WTC11 (cell line): ENCODE data around the gene PARK7. TPM values are rescaled to one million over a fixed set of nuclear protein-coding genes. Genes with fewer than 3 reads are reported as not detected.
A peak's percentile ranks its signal among the peaks of the same experiment; 100 is the strongest.

Experiments used
- ATAC-seq: fragments of 200-7000 bp; cut with Tn5 transposase; 2 replicates; pipeline ENCODE4 v1.10.0; 2021; ENCODE audit warnings: mild to moderate bottlenecking, moderate library complexity
- CTCF ChIA-PET: fragments of 300-600 bp; sonication (Branson Sonifier 250); formaldehyde crosslinking; loops from one replicate; lab custom pipeline; 2021; ENCODE audit warnings: antibody characterized with exemption; lab: Charles Lee
- POLR2A ChIA-PET: fragments of 350-600 bp; sonication (Branson Sonifier 250); formaldehyde crosslinking; loops from one replicate; lab custom pipeline; 2021; ENCODE audit warnings: antibody characterized with exemption; lab: Charles Lee
- DNase-seq: peaks from one replicate; pipeline ENCODE4 v3.0.0; 2021; ENCODE audit warnings: low spot score
- H3K27ac Mint-ChIP-seq: 2 replicates; pipeline ENCODE4 v1.8.0; 2021; ENCODE audit warnings: mixed read lengths
- H3K27me3 Mint-ChIP-seq: 2 replicates; pipeline ENCODE4 v1.8.0; 2021; ENCODE audit warnings: low read depth, mild to moderate bottlenecking, moderate library complexity, mixed read lengths
- H3K36me3 Mint-ChIP-seq: 2 replicates; pipeline ENCODE4 v1.8.0; 2021; ENCODE audit warnings: mixed read lengths
- H3K4me1 Mint-ChIP-seq: 2 replicates; pipeline ENCODE4 v1.8.0; 2022; ENCODE audit warnings: mixed read lengths
- H3K4me3 Mint-ChIP-seq: 2 replicates; pipeline ENCODE4 v1.8.0; 2021; ENCODE audit warnings: mild to moderate bottlenecking, moderate library complexity, mixed read lengths
- H3K9me3 Mint-ChIP-seq: 2 replicates; pipeline ENCODE4 v1.8.0; 2021; ENCODE audit warnings: mixed read lengths
- ELF4 ChIP-seq: sonication (generic); formaldehyde crosslinking; IDR thresholded peaks from 2 replicates; pipeline ENCODE4 v1.8.1; 2022; ENCODE audit warnings: low read depth, mild to moderate bottlenecking, moderate library complexity, missing genetic modification reagents
- FOXP1 ChIP-seq: sonication (generic); formaldehyde crosslinking; IDR thresholded peaks from 2 replicates; pipeline ENCODE4 v1.8.0; 2022; ENCODE audit warnings: missing genetic modification reagents, mild to moderate bottlenecking, moderate library complexity, borderline replicate concordance
- GTF2I ChIP-seq: fragments of 250-450 bp; sonication (Bioruptor Pico); conservative IDR thresholded peaks from 2 replicates; pipeline ENCODE4 v1.4.0; 2021; ENCODE audit warnings: mild to moderate bottlenecking
- JUN ChIP-seq: sonication (generic); formaldehyde crosslinking; IDR thresholded peaks from 2 replicates; pipeline ENCODE4 v1.8.0; 2023; ENCODE audit warnings: mild to moderate bottlenecking, missing genetic modification reagents
- NFATC4 ChIP-seq: fragments of 250-450 bp; sonication (Bioruptor Pico); IDR thresholded peaks from 2 replicates; pipeline ENCODE4 v1.9.0; 2021; ENCODE audit warnings: mild to moderate bottlenecking
- RORB ChIP-seq: fragments of 250-450 bp; sonication (Bioruptor Pico); IDR thresholded peaks from 2 replicates; pipeline ENCODE4 v1.9.0; 2021; ENCODE audit warnings: mild to moderate bottlenecking
- TEAD1 ChIP-seq: sonication (generic); formaldehyde crosslinking; IDR thresholded peaks from 2 replicates; pipeline ENCODE4 v1.8.0; 2022; ENCODE audit warnings: mild to moderate bottlenecking, missing genetic modification reagents
- ZNF232 ChIP-seq: sonication (generic); formaldehyde crosslinking; IDR thresholded peaks from 2 replicates; pipeline ENCODE4 v1.8.0; 2022; ENCODE audit warnings: mild to moderate bottlenecking, missing genetic modification reagents
- ZNF423 ChIP-seq: fragments of 250-450 bp; sonication (Bioruptor Pico); IDR thresholded peaks from 2 replicates; pipeline ENCODE4 v2.1.2; 2022; ENCODE audit warnings: mild to moderate bottlenecking, moderate library complexity
- total RNA-seq: library from RNA; stranded (reverse); gene quantifications from 3 replicates; pipeline ENCODE4 v1.2.3, GENCODE V29; 2021
- TF ChIP-seq, protein P1 (sequence below): fragments of 250-450 bp; sonication (Bioruptor Pico); IDR thresholded peaks from 2 replicates; pipeline ENCODE4 v2.1.2; 2022; ENCODE audit warnings: mild to moderate bottlenecking, moderate library complexity
- TF ChIP-seq, protein P2 (sequence below): fragments of 250-450 bp; sonication (Bioruptor Pico); IDR thresholded peaks from 2 replicates; pipeline ENCODE4 v1.9.0; 2021; ENCODE audit warnings: mild to moderate bottlenecking
- TF ChIP-seq, protein P3 (sequence below): sonication (generic); formaldehyde crosslinking; IDR thresholded peaks from 2 replicates; pipeline ENCODE4 v1.8.1; 2023; ENCODE audit warnings: mild to moderate bottlenecking, missing genetic modification reagents
- TF ChIP-seq, protein P4 (sequence below): sonication (generic); formaldehyde crosslinking; IDR thresholded peaks from 2 replicates; pipeline ENCODE4 v1.8.1; 2022; ENCODE audit warnings: low read depth, missing genetic modification reagents, borderline replicate concordance
- TF ChIP-seq, protein P5 (sequence below): fragments of 200-600 bp; IDR thresholded peaks from 2 replicates; pipeline ENCODE4 v1.8.0; 2022; ENCODE audit warnings: antibody characterized with exemption
- TF ChIP-seq, protein P6 (sequence below): sonication (generic); formaldehyde crosslinking; IDR thresholded peaks from 2 replicates; pipeline ENCODE4 v1.8.0; 2023; ENCODE audit warnings: missing genetic modification reagents, mild to moderate bottlenecking, borderline replicate concordance

Gene PARK7
- total RNA-seq, 1 experiment from 2014 or later, result 337 TPM

DNA sequence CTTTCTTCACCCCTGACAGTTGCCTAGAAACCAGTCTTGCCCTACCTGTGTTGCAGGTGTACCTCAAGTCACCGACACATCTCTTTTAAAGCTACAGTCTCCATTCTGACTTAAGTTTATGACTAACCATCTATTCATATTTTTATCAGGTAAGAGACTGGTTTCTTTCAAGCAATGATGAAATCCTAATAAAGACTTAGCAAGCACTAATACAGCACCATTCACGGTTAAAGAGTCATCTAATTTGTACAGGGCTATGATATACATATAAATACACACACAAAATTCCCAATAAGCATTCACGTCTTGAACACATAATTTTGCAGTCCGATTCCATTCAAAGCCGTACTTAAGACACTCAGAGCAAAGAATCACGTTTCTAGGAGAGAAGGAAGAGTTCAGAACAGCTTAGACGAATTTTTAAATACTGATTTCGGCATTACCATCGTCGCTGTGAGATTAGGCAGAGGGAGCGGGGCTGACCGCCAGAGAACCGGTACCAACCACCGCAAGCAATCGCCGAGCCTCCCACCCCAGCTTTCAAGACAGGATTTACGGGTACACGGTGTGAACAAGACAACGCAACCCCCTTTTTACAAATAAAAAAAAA, 63.7 kb downstream of the PARK7 start (continued):
- TF ChIP-seq, protein P1, sequence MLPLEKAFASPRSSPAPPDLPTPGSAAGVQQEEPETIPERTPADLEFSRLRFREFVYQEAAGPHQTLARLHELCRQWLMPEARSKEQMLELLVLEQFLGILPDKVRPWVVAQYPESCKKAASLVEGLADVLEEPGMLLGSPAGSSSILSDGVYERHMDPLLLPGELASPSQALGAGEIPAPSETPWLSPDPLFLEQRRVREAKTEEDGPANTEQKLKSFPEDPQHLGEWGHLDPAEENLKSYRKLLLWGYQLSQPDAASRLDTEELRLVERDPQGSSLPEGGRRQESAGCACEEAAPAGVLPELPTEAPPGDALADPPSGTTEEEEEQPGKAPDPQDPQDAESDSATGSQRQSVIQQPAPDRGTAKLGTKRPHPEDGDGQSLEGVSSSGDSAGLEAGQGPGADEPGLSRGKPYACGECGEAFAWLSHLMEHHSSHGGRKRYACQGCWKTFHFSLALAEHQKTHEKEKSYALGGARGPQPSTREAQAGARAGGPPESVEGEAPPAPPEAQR (CRISPR knock-in tag), result no peak
- no peak for TF ChIP-seq ZNF232 (CRISPR knock-in tag)
- TF ChIP-seq TEAD1 (CRISPR knock-in tag), result no peak
- TF ChIP-seq, protein P2, sequence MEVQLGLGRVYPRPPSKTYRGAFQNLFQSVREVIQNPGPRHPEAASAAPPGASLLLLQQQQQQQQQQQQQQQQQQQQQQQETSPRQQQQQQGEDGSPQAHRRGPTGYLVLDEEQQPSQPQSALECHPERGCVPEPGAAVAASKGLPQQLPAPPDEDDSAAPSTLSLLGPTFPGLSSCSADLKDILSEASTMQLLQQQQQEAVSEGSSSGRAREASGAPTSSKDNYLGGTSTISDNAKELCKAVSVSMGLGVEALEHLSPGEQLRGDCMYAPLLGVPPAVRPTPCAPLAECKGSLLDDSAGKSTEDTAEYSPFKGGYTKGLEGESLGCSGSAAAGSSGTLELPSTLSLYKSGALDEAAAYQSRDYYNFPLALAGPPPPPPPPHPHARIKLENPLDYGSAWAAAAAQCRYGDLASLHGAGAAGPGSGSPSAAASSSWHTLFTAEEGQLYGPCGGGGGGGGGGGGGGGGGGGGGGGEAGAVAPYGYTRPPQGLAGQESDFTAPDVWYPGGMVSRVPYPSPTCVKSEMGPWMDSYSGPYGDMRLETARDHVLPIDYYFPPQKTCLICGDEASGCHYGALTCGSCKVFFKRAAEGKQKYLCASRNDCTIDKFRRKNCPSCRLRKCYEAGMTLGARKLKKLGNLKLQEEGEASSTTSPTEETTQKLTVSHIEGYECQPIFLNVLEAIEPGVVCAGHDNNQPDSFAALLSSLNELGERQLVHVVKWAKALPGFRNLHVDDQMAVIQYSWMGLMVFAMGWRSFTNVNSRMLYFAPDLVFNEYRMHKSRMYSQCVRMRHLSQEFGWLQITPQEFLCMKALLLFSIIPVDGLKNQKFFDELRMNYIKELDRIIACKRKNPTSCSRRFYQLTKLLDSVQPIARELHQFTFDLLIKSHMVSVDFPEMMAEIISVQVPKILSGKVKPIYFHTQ (CRISPR knock-in tag), result no peak
- TF ChIP-seq, protein P3, sequence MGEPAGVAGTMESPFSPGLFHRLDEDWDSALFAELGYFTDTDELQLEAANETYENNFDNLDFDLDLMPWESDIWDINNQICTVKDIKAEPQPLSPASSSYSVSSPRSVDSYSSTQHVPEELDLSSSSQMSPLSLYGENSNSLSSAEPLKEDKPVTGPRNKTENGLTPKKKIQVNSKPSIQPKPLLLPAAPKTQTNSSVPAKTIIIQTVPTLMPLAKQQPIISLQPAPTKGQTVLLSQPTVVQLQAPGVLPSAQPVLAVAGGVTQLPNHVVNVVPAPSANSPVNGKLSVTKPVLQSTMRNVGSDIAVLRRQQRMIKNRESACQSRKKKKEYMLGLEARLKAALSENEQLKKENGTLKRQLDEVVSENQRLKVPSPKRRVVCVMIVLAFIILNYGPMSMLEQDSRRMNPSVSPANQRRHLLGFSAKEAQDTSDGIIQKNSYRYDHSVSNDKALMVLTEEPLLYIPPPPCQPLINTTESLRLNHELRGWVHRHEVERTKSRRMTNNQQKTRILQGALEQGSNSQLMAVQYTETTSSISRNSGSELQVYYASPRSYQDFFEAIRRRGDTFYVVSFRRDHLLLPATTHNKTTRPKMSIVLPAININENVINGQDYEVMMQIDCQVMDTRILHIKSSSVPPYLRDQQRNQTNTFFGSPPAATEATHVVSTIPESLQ (CRISPR knock-in tag), result no peak
- TF ChIP-seq, protein P4, sequence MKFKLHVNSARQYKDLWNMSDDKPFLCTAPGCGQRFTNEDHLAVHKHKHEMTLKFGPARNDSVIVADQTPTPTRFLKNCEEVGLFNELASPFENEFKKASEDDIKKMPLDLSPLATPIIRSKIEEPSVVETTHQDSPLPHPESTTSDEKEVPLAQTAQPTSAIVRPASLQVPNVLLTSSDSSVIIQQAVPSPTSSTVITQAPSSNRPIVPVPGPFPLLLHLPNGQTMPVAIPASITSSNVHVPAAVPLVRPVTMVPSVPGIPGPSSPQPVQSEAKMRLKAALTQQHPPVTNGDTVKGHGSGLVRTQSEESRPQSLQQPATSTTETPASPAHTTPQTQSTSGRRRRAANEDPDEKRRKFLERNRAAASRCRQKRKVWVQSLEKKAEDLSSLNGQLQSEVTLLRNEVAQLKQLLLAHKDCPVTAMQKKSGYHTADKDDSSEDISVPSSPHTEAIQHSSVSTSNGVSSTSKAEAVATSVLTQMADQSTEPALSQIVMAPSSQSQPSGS (CRISPR knock-in tag), result no peak
- no peak for TF ChIP-seq ELF4
- TF ChIP-seq FOXP1 (CRISPR knock-in tag), result no peak
- no peak for TF ChIP-seq ZNF423 (CRISPR knock-in tag)

DNA sequence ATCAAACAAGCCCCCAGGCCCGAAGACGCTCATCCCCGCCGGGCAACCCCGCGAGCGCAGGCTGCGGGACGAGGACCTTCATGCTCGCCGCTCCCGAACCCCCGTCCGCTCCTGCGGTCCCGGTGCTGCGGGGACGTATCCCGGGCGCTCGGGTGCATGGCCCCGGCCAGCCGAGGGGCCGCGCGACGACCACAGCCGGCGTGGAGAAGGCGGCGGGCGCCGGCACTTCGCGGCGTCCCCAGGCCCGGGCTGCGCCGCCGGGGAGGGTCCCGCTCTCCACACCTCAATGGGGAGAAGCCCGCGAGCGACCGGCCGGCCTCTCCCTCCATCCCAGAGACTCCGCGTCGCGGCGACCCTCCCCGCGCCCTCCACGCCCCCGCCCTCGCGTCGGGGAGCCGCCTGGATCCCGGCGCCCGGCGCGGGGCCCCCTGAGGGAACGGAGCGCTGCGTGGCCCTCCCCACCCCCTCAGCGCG, 64.2 kb downstream of the PARK7 start:
- peak overlapping the region; percentile 88 for H3K4me3 Mint-ChIP-seq
- no peak for ATAC-seq
- TF ChIP-seq JUN (CRISPR knock-in tag) (0 out of 2 replicates have a peak, but pooled peaks have one; percentile 3), RORB (CRISPR knock-in tag) (no peak)
- no peak overlapping the region for H3K27ac Mint-ChIP-seq
- H3K27me3 Mint-ChIP-seq, result peaks cover 7% of the 10 kb centered on the region
- ChIA-PET POLR2A (interaction anchor here (1.0 kb wide), 1 partner anchor 11 kb away, joined by 3 read pairs; no protein-coding TSS in a partner anchor), CTCF (interaction anchor here (7.0 to 7.7 kb wide), 2 partner anchors 10 to 290 kb away, joined by 37 to 70 read pairs; no protein-coding TSS in a partner anchor)
- no peaks in the 10 kb centered on the region for H3K9me3 Mint-ChIP-seq
- DNase-seq, result peak; percentile 18
- peaks cover 4% of the 10 kb centered on the region; the same call in 1 of the 2 replicates for H3K36me3 Mint-ChIP-seq
- peaks cover 66% of the 10 kb centered on the region for H3K4me1 Mint-ChIP-seq

DNA sequence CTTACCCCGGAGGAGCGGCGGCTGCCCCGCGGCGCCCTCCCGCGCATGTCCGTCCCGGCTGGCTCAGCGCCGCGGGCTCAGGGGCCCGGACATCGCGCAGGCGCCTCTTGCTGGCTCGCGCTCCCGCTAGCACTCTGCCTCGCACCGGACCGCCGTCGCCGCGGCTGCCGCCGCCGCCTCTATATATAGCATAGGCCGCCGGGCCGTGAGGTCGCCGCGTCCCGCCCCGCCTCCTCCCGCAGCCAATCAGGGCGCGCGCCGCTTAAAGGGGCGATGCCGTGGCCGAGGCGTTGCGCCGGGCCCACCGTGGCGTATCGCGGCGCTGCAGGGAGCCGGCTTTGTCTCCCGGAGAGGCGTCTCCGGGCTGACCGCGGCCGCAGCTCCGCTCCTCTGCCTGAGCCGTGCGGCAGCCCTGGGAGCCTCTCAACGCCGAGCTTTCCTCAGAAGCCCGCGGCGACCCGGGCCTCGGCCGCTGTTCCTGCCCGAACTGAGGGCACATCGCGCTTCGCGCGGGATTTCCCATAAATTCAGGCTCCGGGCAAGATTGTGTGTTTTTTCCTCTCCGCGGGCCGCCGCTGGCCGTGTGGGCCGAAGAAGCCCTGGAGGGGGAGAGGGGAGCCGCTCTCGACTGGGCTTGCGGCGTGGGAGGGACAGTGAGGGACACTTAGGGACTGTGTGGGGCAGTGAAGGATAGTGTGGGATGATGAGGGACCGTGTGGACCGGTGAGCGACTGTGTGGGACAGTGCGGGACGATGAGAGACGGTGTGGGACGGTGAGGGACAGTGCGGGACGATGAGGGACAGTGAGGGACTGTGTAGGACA, 64.9 kb downstream of the PARK7 start, which contains the start of gene ERRFI1:
Gene ERRFI1, minus strand, starts transcription at position 157 of the 823 bp plus-strand sequence. CDS start 10,690 bp downstream, outside the sequence.
- Mint-ChIP-seq H3K27ac (peak within 1 kb of the TSS; percentile 70), H3K4me3 (peak within 1 kb of the TSS; percentile 88), H3K9me3 (no peaks in the 10 kb centered on the region), H3K27me3 (peaks cover 7% of the 10 kb centered on the region), H3K36me3 (peaks cover 4% of the 10 kb centered on the region; the same call in 1 of the 2 replicates), H3K4me1 (peaks cover 60% of the 10 kb centered on the region)
- ChIA-PET POLR2A (interaction anchor here (0.6 to 1.0 kb wide), 2 partner anchors 11 to 231 kb away, joined by 3 to 5 read pairs; no protein-coding TSS in a partner anchor), CTCF (interaction anchor here (1.0 to 7.7 kb wide), 4 partner anchors 11 to 292 kb away, joined by 3 to 70 read pairs (median 21); partner anchors contain the start of gene SLC45A1)
- ATAC-seq, result peak; percentile 84
- DNase-seq, result peak; percentile 94
- no peak for TF ChIP-seq GTF2I (CRISPR knock-in tag)
- TF ChIP-seq, protein P5, sequence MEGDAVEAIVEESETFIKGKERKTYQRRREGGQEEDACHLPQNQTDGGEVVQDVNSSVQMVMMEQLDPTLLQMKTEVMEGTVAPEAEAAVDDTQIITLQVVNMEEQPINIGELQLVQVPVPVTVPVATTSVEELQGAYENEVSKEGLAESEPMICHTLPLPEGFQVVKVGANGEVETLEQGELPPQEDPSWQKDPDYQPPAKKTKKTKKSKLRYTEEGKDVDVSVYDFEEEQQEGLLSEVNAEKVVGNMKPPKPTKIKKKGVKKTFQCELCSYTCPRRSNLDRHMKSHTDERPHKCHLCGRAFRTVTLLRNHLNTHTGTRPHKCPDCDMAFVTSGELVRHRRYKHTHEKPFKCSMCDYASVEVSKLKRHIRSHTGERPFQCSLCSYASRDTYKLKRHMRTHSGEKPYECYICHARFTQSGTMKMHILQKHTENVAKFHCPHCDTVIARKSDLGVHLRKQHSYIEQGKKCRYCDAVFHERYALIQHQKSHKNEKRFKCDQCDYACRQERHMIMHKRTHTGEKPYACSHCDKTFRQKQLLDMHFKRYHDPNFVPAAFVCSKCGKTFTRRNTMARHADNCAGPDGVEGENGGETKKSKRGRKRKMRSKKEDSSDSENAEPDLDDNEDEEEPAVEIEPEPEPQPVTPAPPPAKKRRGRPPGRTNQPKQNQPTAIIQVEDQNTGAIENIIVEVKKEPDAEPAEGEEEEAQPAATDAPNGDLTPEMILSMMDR, result no peak
- TF ChIP-seq, protein P6, sequence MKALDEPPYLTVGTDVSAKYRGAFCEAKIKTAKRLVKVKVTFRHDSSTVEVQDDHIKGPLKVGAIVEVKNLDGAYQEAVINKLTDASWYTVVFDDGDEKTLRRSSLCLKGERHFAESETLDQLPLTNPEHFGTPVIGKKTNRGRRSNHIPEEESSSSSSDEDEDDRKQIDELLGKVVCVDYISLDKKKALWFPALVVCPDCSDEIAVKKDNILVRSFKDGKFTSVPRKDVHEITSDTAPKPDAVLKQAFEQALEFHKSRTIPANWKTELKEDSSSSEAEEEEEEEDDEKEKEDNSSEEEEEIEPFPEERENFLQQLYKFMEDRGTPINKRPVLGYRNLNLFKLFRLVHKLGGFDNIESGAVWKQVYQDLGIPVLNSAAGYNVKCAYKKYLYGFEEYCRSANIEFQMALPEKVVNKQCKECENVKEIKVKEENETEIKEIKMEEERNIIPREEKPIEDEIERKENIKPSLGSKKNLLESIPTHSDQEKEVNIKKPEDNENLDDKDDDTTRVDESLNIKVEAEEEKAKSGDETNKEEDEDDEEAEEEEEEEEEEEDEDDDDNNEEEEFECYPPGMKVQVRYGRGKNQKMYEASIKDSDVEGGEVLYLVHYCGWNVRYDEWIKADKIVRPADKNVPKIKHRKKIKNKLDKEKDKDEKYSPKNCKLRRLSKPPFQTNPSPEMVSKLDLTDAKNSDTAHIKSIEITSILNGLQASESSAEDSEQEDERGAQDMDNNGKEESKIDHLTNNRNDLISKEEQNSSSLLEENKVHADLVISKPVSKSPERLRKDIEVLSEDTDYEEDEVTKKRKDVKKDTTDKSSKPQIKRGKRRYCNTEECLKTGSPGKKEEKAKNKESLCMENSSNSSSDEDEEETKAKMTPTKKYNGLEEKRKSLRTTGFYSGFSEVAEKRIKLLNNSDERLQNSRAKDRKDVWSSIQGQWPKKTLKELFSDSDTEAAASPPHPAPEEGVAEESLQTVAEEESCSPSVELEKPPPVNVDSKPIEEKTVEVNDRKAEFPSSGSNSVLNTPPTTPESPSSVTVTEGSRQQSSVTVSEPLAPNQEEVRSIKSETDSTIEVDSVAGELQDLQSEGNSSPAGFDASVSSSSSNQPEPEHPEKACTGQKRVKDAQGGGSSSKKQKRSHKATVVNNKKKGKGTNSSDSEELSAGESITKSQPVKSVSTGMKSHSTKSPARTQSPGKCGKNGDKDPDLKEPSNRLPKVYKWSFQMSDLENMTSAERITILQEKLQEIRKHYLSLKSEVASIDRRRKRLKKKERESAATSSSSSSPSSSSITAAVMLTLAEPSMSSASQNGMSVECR (CRISPR knock-in tag), result peak; percentile 86; the same call in 1 of the 2 replicates
- TF ChIP-seq NFATC4, result no peak
